Mesenteric fat pad (tissue), 1 donor: ENCODE measurements around the gene GZMH. TPM values are rescaled to one million over a fixed set of nuclear protein-coding genes. Genes with fewer than 3 reads are reported as not detected.
"Not testable (repeated sequence)": the region's sequence is repeated elsewhere in the genome, so short reads cannot be mapped to it uniquely, and the experiment has no call there.

ENCODE experiments used
- DNase-seq: peaks from one replicate; pipeline ENCODE4 v3.0.0-alpha.2; 2020; ENCODE audit warnings: low spot score
- total RNA-seq: library from RNA; stranded (reverse); fragmentation: NEBNext Ultra II Directional; extraction: Animal tissue kit (Norgen Biotek cat#: 25700); gene quantifications from one replicate; pipeline ENCODE4 v1.2.1, GENCODE V29; 2021
- donor health status: DM: yes; HTN: yes; CAD: no.

GZMH gene
- total RNA-seq, 1 donor from 2014 or later, result not detected

- DNase-seq, result no peak
These were observed 14.2 kb downstream of the GZMH start for GRCh38 chr14:24595073-24595808.

GRCh38 chr14:24591004-24591403 lies 18.5 kb downstream of the GZMH start:
- not testable (repeated sequence) for DNase-seq

GRCh38 chr14:24584402-24584801 lies 25.1 kb downstream of the GZMH start:
- DNase-seq, result not testable (repeated sequence)

GRCh38 chr14:24578558-24578957 lies 30.9 kb downstream of the GZMH start:
- DNase-seq, result no peak

GRCh38 chr14:24576771-24577170 lies 32.7 kb downstream of the GZMH start:
- DNase-seq, result no peak

- no peak for DNase-seq
These were observed 33.3 kb downstream of the GZMH start, which contains the start of gene CTSG for GRCh38 chr14:24576182-24576581. Gene CTSG, minus strand, starts transcription at chr14:24576250. Its CDS starts 27 bp downstream, at chr14:24576223.

- no peak for DNase-seq
These were observed 35.2 kb downstream of the GZMH start for GRCh38 chr14:24574206-24574774.

- no peak for DNase-seq
These were observed 43.2 kb downstream of the GZMH start for GRCh38 chr14:24566318-24566717.

- no peak for DNase-seq
These were observed 43.7 kb downstream of the GZMH start for GRCh38 chr14:24565766-24566165.

GRCh38 chr14:24563505-24563904 lies 46.0 kb downstream of the GZMH start:
- DNase-seq, result no peak

GRCh38 chr14:24556756-24557155 lies 52.7 kb downstream of the GZMH start:
- DNase-seq, result no peak

Other genes starting within 250 kb of the GZMH start
- gene NFATC4, start 241.5 kb downstream of the GZMH start, total RNA-seq, result 41.3 TPM
- 11.7 TPM for gene NYNRIN, start 210.7 kb downstream of the GZMH start, total RNA-seq
- 5.0 TPM for gene CBLN3, start 180.0 kb downstream of the GZMH start, total RNA-seq
- 41.4 TPM for gene KHNYN, start 179.7 kb downstream of the GZMH start, total RNA-seq
- gene SDR39U1, start 166.9 kb downstream of the GZMH start, total RNA-seq, result 50.1 TPM
- 1.4 TPM for gene CMA1, start 101.4 kb downstream of the GZMH start, total RNA-seq
- gene CTSG, start 33.4 kb downstream of the GZMH start, total RNA-seq, result 6.3 TPM
- 2.0 TPM for gene GZMB, start 24.5 kb upstream of the GZMH start, total RNA-seq